ENCODE results near the gene OTOP3. TPM values are rescaled to one million over a fixed set of nuclear protein-coding genes. Genes with fewer than 3 reads are reported as not detected.

Gene OTOP3
- total RNA-seq, 1 experiment from 2014 or later, result not detected

DNA sequence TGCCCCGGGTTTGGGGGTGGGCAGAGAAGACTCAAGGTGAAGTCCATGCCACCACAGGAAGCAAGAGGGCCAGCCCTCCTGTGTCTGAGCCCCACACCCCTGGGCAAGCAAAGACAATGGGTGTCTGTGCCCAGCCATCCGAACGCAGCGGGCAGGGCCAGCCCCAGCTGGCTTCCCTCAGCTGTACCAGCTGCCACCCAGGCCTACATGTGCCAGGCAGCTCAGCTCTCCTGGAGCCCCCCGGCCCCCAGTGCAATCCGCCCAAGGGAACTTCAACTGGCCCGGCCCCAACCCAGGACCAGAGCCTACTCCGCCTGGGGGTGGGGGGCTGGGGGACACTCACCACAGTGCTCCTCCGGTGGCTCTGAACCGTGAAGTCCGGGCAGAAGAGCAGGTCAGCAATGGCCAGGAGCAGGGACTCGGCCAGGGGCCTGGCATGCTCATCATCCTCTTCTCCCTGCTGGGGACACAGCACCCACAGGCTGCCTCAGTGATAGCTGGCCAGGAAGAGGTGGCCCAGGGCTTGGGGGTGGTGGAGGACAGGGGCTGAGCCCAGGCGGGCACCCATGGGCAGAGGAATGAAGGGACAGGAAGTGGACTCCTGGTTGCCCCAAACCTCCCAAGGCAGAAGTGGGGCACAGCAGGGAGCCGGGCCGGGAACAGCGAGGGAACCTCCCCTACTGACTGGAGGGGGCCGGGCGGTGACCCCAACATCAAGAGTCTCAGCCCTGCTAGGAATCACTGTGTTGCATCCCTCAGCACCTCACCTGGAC lies 27.1 kb downstream of the OTOP3 start:
- peak; percentile 28 for DNase-seq
- Histone ChIP-seq H4K91ac (ENCODE audit: insufficient read length, low read depth, low read length) (no peak overlapping the region), H3K79me1 (ENCODE audit: insufficient read depth, low read depth, low read length, poor library complexity, severe bottlenecking) (no peaks in the 10 kb centered on the region), H3K9ac (ENCODE audit: extremely low read depth, insufficient read length, low read length) (no peak overlapping the region), H3K27me3 (ENCODE audit: insufficient read depth, low read length) (no peaks in the 10 kb centered on the region), H2AFZ (ENCODE audit: low read length) (no peak overlapping the region), H3K27ac (ENCODE audit: insufficient read length, low read depth, low read length) (no peak overlapping the region), H2BK120ac (ENCODE audit: low read depth, low read length, poor library complexity, severe bottlenecking) (no peak overlapping the region), H3K4ac (ENCODE audit: low read depth, low read length) (no peak overlapping the region), H3K9me3 (ENCODE audit: control insufficient read depth, low read depth, low read length) (no peaks in the 10 kb centered on the region), H2BK12ac (ENCODE audit: insufficient read length, low read depth, low read length) (no peak overlapping the region), H4K5ac (ENCODE audit: insufficient read length, low read depth, low read length) (no peak overlapping the region), H3K4me1 (ENCODE audit: insufficient read depth, low read length) (no peaks in the 10 kb centered on the region), H3K23me2 (ENCODE audit: insufficient read length, low read depth, low read length, poor library complexity, severe bottlenecking) (no peaks in the 10 kb centered on the region), H4K8ac (replicated peaks; ENCODE audit: insufficient read length, low read depth, low read length) (no peak overlapping the region), H3K23ac (ENCODE audit: insufficient read length, low read depth, low read length) (no peak overlapping the region), H2BK5ac (ENCODE audit: insufficient read length, low read length) (no peak overlapping the region), H3K4me2 (ENCODE audit: insufficient read depth, insufficient read length, low read length) (no peak overlapping the region), H3T11ph (ENCODE audit: low read length) (no peak overlapping the region), H2BK15ac (ENCODE audit: low read depth, low read length) (no peak overlapping the region), H3K18ac (ENCODE audit: insufficient read length, low read depth, low read length) (no peak overlapping the region), H3K14ac (ENCODE audit: insufficient read depth, low read length) (no peak overlapping the region), H2BK20ac (ENCODE audit: low read depth, low read length, poor library complexity, severe bottlenecking) (no peak overlapping the region), H2AK5ac (ENCODE audit: insufficient read length, low read length) (no peak overlapping the region), H3K79me2 (ENCODE audit: insufficient read depth, low read length) (no peaks in the 10 kb centered on the region), H4K20me1 (ENCODE audit: control insufficient read depth, insufficient read depth, insufficient read length) (peaks cover 3% of the 10 kb centered on the region), H3K56ac (ENCODE audit: insufficient read length, low read depth, low read length) (no peak overlapping the region)
- peaks cover 0 to 2% of the 10 kb centered on the region in 2 experiments; a peak in 1 of 5 replicates for H3K9me3 Mint-ChIP-seq
- peaks cover 30% of the 10 kb centered on the region for H3K27me3 Mint-ChIP-seq (ENCODE audit: low read depth)
- WGBS (ENCODE audit: extremely low coverage, insufficient read length, low lambda C conversion rate), result no CpG with 5 or more reads among the region's 18 CpGs
- H3K27ac Mint-ChIP-seq, result no peak overlapping the region
- peaks cover 0 to 2% (median 0%) of the 10 kb centered on the region in 3 experiments; a peak in 2 of 7 replicates for H3K36me3 Mint-ChIP-seq (ENCODE audit: insufficient read depth in 1 of 3, low read depth in 3 of 3)
- H3K4me1 Mint-ChIP-seq, result peaks cover 6 to 11% of the 10 kb centered on the region in 2 experiments
- H3K4me3 Mint-ChIP-seq, result no peak overlapping the region; a peak in 1 of 5 replicates
- TF ChIP-seq, protein P1, sequence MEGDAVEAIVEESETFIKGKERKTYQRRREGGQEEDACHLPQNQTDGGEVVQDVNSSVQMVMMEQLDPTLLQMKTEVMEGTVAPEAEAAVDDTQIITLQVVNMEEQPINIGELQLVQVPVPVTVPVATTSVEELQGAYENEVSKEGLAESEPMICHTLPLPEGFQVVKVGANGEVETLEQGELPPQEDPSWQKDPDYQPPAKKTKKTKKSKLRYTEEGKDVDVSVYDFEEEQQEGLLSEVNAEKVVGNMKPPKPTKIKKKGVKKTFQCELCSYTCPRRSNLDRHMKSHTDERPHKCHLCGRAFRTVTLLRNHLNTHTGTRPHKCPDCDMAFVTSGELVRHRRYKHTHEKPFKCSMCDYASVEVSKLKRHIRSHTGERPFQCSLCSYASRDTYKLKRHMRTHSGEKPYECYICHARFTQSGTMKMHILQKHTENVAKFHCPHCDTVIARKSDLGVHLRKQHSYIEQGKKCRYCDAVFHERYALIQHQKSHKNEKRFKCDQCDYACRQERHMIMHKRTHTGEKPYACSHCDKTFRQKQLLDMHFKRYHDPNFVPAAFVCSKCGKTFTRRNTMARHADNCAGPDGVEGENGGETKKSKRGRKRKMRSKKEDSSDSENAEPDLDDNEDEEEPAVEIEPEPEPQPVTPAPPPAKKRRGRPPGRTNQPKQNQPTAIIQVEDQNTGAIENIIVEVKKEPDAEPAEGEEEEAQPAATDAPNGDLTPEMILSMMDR (conservative IDR thresholded peaks at IDR 0.05), result no peak

Data from H9 (cell line).